Neutrophil (primary cell): Measurements from ENCODE around the gene RBBP8NL.

Experiments
- H3K27ac ChIP-seq: fragments of 200-600 bp; sonication (generic); 2 replicates; pipeline ENCODE4 v1.5.1; 2016; ENCODE audit warnings: mild to moderate bottlenecking, moderate library complexity
- H3K27me3 ChIP-seq: fragments of 200-600 bp; sonication (generic); 2 replicates; pipeline ENCODE4 v1.6.0; 2016; ENCODE audit warnings: mild to moderate bottlenecking
- H3K36me3 ChIP-seq: fragments of 200-600 bp; sonication (generic); 2 replicates; pipeline ENCODE4 v1.5.1; 2017
- H3K4me1 ChIP-seq, 2 experiments: fragments of 200-600 bp in 1 of 2; sonication (generic) in 1 of 2; 1 replicate in 1 of 2; 2 replicates in 1 of 2; pipeline versions ENCODE4 v1.5.1 to v1.6.1; 2013 to 2016; ENCODE audit warnings: low read depth in 1 of 2, low read length in 1 of 2, mild to moderate bottlenecking in 1 of 2, moderate library complexity in 1 of 2; ENCODE audit not compliant: control insufficient read depth in 1 of 2, insufficient read depth in 1 of 2
- H3K4me3 ChIP-seq, 2 experiments: fragments of 200-600 bp in 1 of 2; sonication (generic) in 1 of 2; 1 replicate in 1 of 2; 2 replicates in 1 of 2; pipeline ENCODE4 v1.5.1; 2013 to 2016; ENCODE audit warnings: low read depth in 1 of 2, low read length in 1 of 2, mild to moderate bottlenecking in 1 of 2, moderate library complexity in 1 of 2
- H3K9me3 ChIP-seq: fragments of 200-600 bp; sonication (generic); 2 replicates; pipeline ENCODE4 v1.5.1; 2016
- CTCF ChIP-seq: fragments of 200-600 bp; sonication (generic); IDR thresholded peaks from 2 replicates; pipeline ENCODE4 v1.5.1; 2016; ENCODE audit warnings: antibody characterized with exemption

Gene RBBP8NL

GRCh38 chr20:62394248-62395245 is 32.8 kb downstream of the RBBP8NL start:
- no peaks in the 10 kb centered on the region for H3K4me1 ChIP-seq
- H3K9me3 ChIP-seq, result no peaks in the 10 kb centered on the region
- no peaks in the 10 kb centered on the region for H3K27me3 ChIP-seq
- no peak overlapping the region for H3K4me3 ChIP-seq
- H3K36me3 ChIP-seq, result peaks cover 68% of the 10 kb centered on the region
- no peak overlapping the region for H3K27ac ChIP-seq
- TF ChIP-seq CTCF, result no peak

DNA sequence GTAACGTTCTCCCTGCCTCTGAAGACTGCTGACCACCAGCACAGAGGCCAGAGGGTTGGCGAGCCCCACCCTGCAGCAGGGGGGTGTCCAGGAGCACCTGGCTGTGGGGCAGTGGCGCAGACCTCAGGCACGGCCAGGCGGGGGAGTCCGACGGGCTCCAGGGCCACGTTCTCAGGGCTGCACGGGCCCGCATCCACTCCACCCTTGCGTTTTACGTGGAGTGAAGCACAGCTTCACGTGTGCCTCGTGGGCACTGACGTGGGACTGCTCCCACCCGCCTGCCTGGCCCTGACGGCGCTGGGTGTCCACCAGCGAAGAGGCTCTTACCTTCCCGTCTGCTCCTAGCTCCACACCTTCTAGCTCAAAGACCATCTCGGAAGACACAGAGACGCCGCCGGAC is 33.5 kb downstream of the RBBP8NL start:
- H3K36me3 ChIP-seq, result peaks cover 75% of the 10 kb centered on the region

DNA sequence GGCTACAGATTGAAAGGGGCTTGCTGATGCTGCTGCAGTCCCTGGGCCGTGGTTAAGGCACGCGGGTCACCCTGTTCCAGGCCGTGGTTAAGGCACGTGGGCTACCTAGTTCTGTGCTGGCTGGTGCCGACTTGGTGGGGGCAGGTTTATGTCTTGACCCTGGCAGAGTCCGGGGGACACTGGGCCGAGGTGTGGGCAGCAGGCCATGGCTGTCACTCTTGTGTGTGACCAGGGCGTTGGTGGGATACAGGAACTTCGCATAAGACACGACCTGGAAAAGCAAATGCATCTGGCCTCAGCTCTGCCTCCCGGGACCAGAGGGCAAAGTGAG is 34.0 kb downstream of the RBBP8NL start:
- Histone ChIP-seq H3K4me3 (no peak overlapping the region), H3K27me3 (no peaks in the 10 kb centered on the region), H3K27ac (no peak overlapping the region), H3K9me3 (no peaks in the 10 kb centered on the region), H3K36me3 (peaks cover 80% of the 10 kb centered on the region), H3K4me1 (no peaks in the 10 kb centered on the region)
- no peak for TF ChIP-seq CTCF

More for the DNA sequence above, 33.5 kb downstream of the RBBP8NL start:
- H3K27me3 ChIP-seq, result no peaks in the 10 kb centered on the region
- no peaks in the 10 kb centered on the region for H3K4me1 ChIP-seq
- H3K27ac ChIP-seq, result no peak overlapping the region
- no peak for TF ChIP-seq CTCF
- H3K9me3 ChIP-seq, result no peaks in the 10 kb centered on the region
- no peak overlapping the region for H3K4me3 ChIP-seq

DNA sequence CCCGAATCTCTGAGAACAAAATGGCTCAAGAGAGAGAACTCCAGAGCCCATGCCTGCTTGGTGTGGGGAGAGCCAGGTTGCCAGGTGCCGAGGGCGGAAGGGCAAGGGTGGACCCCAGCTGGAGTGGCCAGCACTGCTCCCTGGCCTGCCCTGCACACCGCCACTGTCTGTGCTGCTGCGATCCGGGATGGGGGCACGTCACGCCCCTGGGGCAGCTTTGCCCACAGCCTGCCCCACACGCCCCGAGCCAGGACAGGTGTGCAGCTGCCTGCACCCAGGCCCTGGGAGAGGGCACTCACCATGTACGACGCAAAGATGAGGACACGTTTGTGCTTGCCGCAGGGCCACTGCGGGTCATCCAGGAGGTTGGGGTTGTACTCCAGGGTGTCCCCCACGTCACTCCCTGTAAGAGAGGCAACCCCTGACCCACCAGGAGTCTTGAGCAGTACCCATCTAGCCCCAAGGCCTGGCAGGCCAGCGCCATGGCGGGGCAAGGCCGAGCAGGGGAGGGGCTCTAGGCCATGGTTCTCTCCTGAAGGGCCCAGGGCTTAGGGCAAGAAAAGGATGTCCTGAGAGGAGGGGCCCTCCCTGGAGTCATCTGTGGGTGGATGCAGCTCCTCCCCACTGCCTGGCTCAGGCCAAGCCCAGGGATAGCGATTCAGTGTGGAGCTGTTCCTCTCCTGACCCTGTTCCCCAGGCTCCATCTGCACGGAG is 34.6 kb downstream of the RBBP8NL start:
- peaks cover 80% of the 10 kb centered on the region for H3K36me3 ChIP-seq
- no peaks in the 10 kb centered on the region for H3K27me3 ChIP-seq
- peaks cover 2 to 3% of the 10 kb centered on the region in 2 experiments for H3K4me1 ChIP-seq
- no peak overlapping the region for H3K27ac ChIP-seq
- no peak overlapping the region for H3K4me3 ChIP-seq
- TF ChIP-seq CTCF, result no peak
- H3K9me3 ChIP-seq, result no peaks in the 10 kb centered on the region

DNA sequence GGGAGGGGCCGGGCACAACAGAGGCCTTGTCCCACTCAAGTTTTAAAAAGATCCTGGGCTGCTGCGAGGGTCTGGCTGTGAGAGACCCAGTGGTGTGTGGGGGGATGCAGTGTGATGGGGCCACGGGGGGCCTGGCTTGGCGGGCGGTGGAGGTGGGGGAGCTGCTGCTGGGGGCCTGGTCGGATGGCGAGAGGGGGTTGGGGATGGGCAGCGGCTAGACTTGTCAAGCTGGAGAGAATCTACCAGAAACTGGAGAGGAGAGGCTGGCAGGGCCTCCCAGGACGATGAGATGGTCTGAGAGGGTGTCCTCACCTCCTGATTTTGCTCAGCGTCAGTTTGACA is 35.3 kb downstream of the RBBP8NL start:
- no peaks in the 10 kb centered on the region for H3K27me3 ChIP-seq
- no peaks in the 10 kb centered on the region for H3K9me3 ChIP-seq
- peaks cover 80% of the 10 kb centered on the region for H3K36me3 ChIP-seq
- no peak overlapping the region for H3K4me3 ChIP-seq
- TF ChIP-seq CTCF, result no peak
- H3K4me1 ChIP-seq, result peaks cover 10% of the 10 kb centered on the region in 2 experiments
- H3K27ac ChIP-seq, result no peak overlapping the region
